Calu3 (cell line): ENCODE results near the gene KDM7A. TPM values are rescaled to one million over a fixed set of nuclear protein-coding genes. Genes with fewer than 3 reads are reported as not detected.

Experiments
- BruUV-seq: library from RNA; stranded (reverse); fragments of 400-500 nt; replicated peaks from 2 replicates; lab custom pipeline; 2021; lab: Mats Ljungman, UMichigan
- CTCF ChIA-PET: fragments of 300-600 bp; sonication (Branson Sonifier 250); formaldehyde crosslinking; loops from one replicate; lab custom pipeline; 2022; ENCODE audit warnings: antibody characterized with exemption; lab: Charles Lee
- DNase-seq: peaks from one replicate; pipeline ENCODE4 v3.0.0; 2022
- H3K27ac Mint-ChIP-seq: one replicate; pipeline ENCODE4 v1.8.0; 2022; ENCODE audit warnings: mixed read lengths; ENCODE audit not compliant: unreplicated experiment
- H3K27me3 Mint-ChIP-seq: one replicate; pipeline ENCODE4 v1.8.0; 2022; ENCODE audit warnings: mixed read lengths; ENCODE audit not compliant: unreplicated experiment
- H3K36me3 Mint-ChIP-seq: one replicate; pipeline ENCODE4 v1.8.0; 2022; ENCODE audit warnings: mild to moderate bottlenecking, moderate library complexity, mixed read lengths; ENCODE audit not compliant: insufficient read depth, unreplicated experiment
- H3K4me1 Mint-ChIP-seq: one replicate; pipeline ENCODE4 v1.8.0; 2022; ENCODE audit warnings: mild to moderate bottlenecking, low read depth, mixed read lengths; ENCODE audit not compliant: unreplicated experiment
- H3K4me3 Mint-ChIP-seq: one replicate; pipeline ENCODE4 v1.8.0; 2022; ENCODE audit warnings: mild to moderate bottlenecking, low read depth, moderate library complexity, mixed read lengths; ENCODE audit not compliant: unreplicated experiment
- H3K9me3 Mint-ChIP-seq: one replicate; pipeline ENCODE4 v1.8.0; 2022; ENCODE audit warnings: low read depth, mixed read lengths; ENCODE audit not compliant: unreplicated experiment
- intact Hi-C: fragments of 100-400 bp; cut with micrococcal nuclease; formaldehyde crosslinking; loops from one replicate; pipeline ENCODE4 v1.10.0; 2022; ENCODE audit not compliant: unreplicated experiment
- total RNA-seq: library from RNA; stranded (reverse); gene quantifications from 2 replicates; pipeline ENCODE4 v1.2.3, GENCODE V29; 2022
- TF ChIP-seq, protein P1 (sequence below): fragments of 200-600 bp; IDR thresholded peaks from one replicate; pipeline ENCODE4 v1.8.0; 2022; ENCODE audit warnings: antibody characterized with exemption; ENCODE audit not compliant: unreplicated experiment

The KDM7A gene
- total RNA-seq, 1 experiment from 2014 or later, result 2.7 TPM

DNA sequence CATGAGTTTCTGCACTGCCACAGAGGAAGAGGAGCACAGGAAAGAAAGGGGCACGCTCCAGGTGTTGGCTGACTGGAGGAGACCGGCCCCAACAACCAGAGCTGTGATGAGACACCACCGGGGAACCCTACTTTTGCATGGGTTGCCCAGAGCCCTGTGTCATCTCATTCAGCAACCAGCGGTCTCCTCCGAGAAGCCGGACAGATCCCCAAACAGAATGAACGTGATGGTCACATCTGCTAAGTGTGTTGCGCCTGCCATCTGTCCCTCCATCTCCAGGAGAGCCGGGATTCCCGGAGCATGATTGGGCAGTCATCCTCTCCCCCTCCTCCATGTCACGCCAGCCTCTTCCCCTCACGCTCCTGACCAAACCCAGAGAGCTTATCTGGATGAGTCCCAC lies 136.9 kb downstream of the KDM7A start:
- CTCF ChIA-PET, result no interaction called here
- H3K9me3 Mint-ChIP-seq, result no peaks in the 10 kb centered on the region
- H3K4me1 Mint-ChIP-seq, result no peaks in the 10 kb centered on the region
- H3K27me3 Mint-ChIP-seq, result no peaks in the 10 kb centered on the region
- intact Hi-C loops, result no loop called here
- BruUV-seq, result no TSS peak
- DNase-seq, result no peak
- H3K27ac Mint-ChIP-seq, result no peak overlapping the region
- no peak overlapping the region for H3K4me3 Mint-ChIP-seq
- H3K36me3 Mint-ChIP-seq, result peaks cover 15% of the 10 kb centered on the region
- TF ChIP-seq, protein P1, sequence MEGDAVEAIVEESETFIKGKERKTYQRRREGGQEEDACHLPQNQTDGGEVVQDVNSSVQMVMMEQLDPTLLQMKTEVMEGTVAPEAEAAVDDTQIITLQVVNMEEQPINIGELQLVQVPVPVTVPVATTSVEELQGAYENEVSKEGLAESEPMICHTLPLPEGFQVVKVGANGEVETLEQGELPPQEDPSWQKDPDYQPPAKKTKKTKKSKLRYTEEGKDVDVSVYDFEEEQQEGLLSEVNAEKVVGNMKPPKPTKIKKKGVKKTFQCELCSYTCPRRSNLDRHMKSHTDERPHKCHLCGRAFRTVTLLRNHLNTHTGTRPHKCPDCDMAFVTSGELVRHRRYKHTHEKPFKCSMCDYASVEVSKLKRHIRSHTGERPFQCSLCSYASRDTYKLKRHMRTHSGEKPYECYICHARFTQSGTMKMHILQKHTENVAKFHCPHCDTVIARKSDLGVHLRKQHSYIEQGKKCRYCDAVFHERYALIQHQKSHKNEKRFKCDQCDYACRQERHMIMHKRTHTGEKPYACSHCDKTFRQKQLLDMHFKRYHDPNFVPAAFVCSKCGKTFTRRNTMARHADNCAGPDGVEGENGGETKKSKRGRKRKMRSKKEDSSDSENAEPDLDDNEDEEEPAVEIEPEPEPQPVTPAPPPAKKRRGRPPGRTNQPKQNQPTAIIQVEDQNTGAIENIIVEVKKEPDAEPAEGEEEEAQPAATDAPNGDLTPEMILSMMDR, result no peak

DNA sequence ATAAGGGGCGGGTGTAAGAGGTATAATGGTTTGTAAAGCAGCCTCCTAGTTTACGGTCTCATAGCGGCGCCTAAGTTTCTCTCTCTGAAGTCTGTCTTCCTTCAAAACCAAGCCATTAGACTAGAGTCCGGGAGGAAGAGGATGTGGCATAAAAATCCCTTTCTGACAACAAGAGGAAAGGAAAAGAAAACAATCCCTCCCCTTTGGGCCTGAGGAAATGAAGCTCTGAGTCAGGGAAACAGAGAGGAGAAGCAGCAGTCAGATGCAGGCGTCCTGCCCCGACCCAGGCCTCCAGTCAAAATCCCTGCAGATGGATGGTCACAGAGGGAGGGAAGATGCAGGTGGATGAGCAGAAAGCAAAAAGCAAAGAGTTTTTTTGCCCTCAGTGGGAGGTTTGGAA lies 137.7 kb downstream of the KDM7A start:
- TF ChIP-seq, protein P1, result no peak
- BruUV-seq, result no TSS peak
- Mint-ChIP-seq H3K4me1 (no peaks in the 10 kb centered on the region), H3K27me3 (no peaks in the 10 kb centered on the region), H3K27ac (no peak overlapping the region), H3K4me3 (no peak overlapping the region), H3K9me3 (no peaks in the 10 kb centered on the region), H3K36me3 (peaks cover 15% of the 10 kb centered on the region)
- DNase-seq, result no peak
- intact Hi-C loops, result no loop called here
- CTCF ChIA-PET, result no interaction called here

DNA sequence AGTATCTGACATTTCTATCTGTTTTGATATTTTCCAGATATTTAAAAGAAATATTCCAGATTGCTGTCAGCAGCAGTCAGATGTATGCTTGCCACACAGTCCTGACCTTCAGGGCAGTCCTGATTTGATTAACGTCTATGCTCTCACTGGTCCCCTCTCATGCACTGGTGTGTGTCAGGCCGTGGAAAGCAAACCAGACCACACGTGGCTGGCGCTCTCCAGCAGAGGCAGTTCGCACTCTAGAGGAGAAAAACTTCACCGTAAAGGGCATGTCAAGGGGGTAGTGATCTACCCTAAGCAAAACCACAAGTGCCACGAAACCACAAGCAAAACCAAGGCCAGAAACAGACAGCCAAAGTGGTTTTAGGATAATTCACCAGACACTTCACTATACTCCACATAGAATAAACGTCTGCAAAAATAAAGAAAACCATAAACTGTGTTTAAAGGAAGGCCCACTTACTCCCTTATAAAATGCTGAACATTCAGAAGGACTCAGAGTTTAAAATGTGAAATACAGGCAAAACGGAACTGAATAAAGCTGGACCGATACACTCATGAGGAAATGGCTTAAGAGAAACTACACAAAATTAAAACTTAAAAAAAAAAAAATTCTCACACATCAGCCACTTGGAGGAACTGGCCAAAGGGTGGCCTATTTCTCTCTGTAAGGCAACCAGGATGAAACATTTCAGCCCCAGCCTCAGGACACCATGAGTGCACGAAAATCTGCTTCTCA lies 140.4 kb downstream of the KDM7A start:
- intact Hi-C loops, result no loop called here
- no TSS peak for BruUV-seq
- no peak for DNase-seq
- H3K36me3 Mint-ChIP-seq, result peaks cover 13% of the 10 kb centered on the region
- TF ChIP-seq, protein P1, result no peak
- no peaks in the 10 kb centered on the region for H3K9me3 Mint-ChIP-seq
- H3K4me1 Mint-ChIP-seq, result no peaks in the 10 kb centered on the region
- CTCF ChIA-PET, result no interaction called here
- no peaks in the 10 kb centered on the region for H3K27me3 Mint-ChIP-seq
- no peak overlapping the region for H3K4me3 Mint-ChIP-seq
- H3K27ac Mint-ChIP-seq, result no peak overlapping the region

DNA sequence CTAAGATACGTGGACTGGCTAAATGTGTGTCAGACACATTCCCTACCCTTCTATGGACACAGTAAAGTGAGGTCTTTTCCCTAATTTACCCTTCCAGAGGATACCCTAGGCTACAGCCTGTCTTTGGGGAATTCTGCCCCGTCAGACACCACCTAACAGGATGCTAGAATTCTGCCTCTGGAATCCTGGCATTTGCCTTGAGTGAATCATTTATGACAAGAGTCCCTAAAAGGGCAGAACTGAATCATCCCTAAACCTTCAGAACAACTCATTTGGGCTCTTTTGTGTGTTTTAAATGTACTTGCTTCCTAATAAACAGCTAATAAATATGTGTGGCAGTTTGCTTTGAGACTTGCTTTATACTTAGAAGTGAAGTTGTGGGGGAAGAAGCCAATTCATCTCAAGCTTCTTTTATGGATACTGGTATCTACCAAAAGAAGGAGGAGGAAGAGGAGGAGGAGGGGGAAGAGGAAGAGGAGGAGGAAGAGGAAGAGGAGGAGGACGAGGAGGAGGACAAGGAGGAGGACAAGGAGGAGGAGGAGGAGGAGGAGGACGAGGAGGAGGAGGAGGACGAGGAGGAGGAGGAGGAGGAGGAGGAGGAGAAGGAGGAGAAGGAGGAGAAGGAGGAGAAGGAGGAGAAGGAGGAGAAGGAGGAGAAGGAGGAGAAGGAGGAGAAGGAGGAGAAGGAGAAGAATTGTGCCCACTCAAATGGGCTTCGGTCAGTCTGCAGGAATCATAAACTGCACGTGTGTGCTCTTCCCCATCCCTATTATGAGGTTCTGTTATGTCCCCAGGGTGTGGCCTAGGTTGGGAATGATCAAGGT lies 141.2 kb downstream of the KDM7A start:
- no peak overlapping the region for H3K27ac Mint-ChIP-seq
- DNase-seq, result no peak
- no peaks in the 10 kb centered on the region for H3K4me1 Mint-ChIP-seq
- intact Hi-C loops, result no loop called here
- H3K36me3 Mint-ChIP-seq, result peaks cover 10% of the 10 kb centered on the region
- CTCF ChIA-PET, result interaction anchor here (0.6 kb wide), 1 partner anchor 882 kb away, joined by 6 read pairs; no protein-coding TSS in a partner anchor
- H3K9me3 Mint-ChIP-seq, result no peaks in the 10 kb centered on the region
- BruUV-seq, result no TSS peak
- TF ChIP-seq, protein P1, result no peak
- no peaks in the 10 kb centered on the region for H3K27me3 Mint-ChIP-seq
- no peak overlapping the region for H3K4me3 Mint-ChIP-seq

Other genes starting within 250 kb of the KDM7A start
- 66.6 and 102 TPM in 2 replicates for gene PARP12, start 114.0 kb downstream of the KDM7A start, total RNA-seq
- gene SLC37A3, start 221.5 kb upstream of the KDM7A start, total RNA-seq, result 62.5 and 65.2 TPM in 2 replicates
- gene RAB19, start 227.1 kb upstream of the KDM7A start, total RNA-seq, result 4.7 and 7.1 TPM in 2 replicates